OCI-LY1 (cell line): Measurements from ENCODE around the gene CIDEB.

Experiments
- EZH2 ChIP-seq: fragments of 200-600 bp; sonication (generic), shearing (Covaris generic); IDR thresholded peaks from 2 replicates; pipeline ENCODE4 v1.8.0; 2017; ENCODE audit warnings: borderline replicate concordance, mixed run types, mild to moderate bottlenecking, antibody characterized with exemption, low read length, moderate library complexity, mixed read lengths
- TF ChIP-seq, protein P1 (sequence below): fragments of 200-600 bp; sonication (generic), shearing (Covaris generic); IDR thresholded peaks from 2 replicates; pipeline ENCODE4 v1.5.1; 2017; ENCODE audit warnings: mild to moderate bottlenecking, antibody characterized with exemption, low read length, moderate library complexity, mixed read lengths

DNA sequence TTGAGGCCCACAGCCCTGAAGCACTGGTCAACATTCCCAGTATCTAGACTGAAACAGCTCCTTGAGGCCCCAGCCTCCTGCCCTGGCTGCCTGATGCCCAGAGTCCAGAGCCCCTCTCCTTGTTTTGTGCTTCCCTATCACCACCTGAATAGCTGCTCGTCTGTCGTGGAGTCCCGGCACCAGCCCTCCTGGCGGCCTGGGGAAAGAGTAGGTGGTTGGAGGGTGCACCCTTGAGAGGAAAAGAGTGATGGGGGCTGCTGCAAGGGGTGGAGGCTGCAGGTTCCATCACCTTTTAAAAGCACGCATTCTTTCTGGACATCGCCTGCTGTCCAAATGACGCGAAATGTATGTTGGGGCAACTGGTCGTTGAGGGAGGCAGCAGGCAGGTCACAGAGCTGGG, 39.6 kb downstream of the CIDEB start:
- TF ChIP-seq, protein P1, sequence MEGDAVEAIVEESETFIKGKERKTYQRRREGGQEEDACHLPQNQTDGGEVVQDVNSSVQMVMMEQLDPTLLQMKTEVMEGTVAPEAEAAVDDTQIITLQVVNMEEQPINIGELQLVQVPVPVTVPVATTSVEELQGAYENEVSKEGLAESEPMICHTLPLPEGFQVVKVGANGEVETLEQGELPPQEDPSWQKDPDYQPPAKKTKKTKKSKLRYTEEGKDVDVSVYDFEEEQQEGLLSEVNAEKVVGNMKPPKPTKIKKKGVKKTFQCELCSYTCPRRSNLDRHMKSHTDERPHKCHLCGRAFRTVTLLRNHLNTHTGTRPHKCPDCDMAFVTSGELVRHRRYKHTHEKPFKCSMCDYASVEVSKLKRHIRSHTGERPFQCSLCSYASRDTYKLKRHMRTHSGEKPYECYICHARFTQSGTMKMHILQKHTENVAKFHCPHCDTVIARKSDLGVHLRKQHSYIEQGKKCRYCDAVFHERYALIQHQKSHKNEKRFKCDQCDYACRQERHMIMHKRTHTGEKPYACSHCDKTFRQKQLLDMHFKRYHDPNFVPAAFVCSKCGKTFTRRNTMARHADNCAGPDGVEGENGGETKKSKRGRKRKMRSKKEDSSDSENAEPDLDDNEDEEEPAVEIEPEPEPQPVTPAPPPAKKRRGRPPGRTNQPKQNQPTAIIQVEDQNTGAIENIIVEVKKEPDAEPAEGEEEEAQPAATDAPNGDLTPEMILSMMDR = no peak
- TF ChIP-seq EZH2 = no peak
